OCI-LY1 (cell line): Measurements from ENCODE around the gene OPTC.

Experiments
- CTCF ChIP-seq: fragments of 200-600 bp; sonication (generic), shearing (Covaris generic); IDR thresholded peaks from 2 replicates; pipeline ENCODE4 v1.5.1; 2017; ENCODE audit warnings: mild to moderate bottlenecking, antibody characterized with exemption, low read length, moderate library complexity, mixed read lengths
- EZH2 ChIP-seq: fragments of 200-600 bp; sonication (generic), shearing (Covaris generic); IDR thresholded peaks from 2 replicates; pipeline ENCODE4 v1.8.0; 2017; ENCODE audit warnings: borderline replicate concordance, mixed run types, mild to moderate bottlenecking, antibody characterized with exemption, low read length, moderate library complexity, mixed read lengths

GRCh38 chr1:203505526-203506204 lies 11.7 kb downstream of the OPTC start:
- TF ChIP-seq CTCF = no peak
- TF ChIP-seq EZH2 = no peak
